Glutamatergic neuron (in vitro differentiated cells): ENCODE results near the gene CRISP2. TPM values are rescaled to one million over a fixed set of nuclear protein-coding genes. Genes with fewer than 3 reads are reported as not detected.

Experiments used
- DNase-seq: peaks from one replicate; pipeline ENCODE4 v3.0.0; 2022
- H3K27ac Mint-ChIP-seq: one replicate; pipeline ENCODE4 v1.8.0; 2020; ENCODE audit warnings: mild to moderate bottlenecking, mixed read lengths, inconsistent platforms; ENCODE audit not compliant: unreplicated experiment
- H3K27me3 Mint-ChIP-seq: one replicate; pipeline ENCODE4 v1.8.0; 2020; ENCODE audit warnings: mild to moderate bottlenecking, moderate library complexity, mixed read lengths, inconsistent platforms; ENCODE audit not compliant: unreplicated experiment
- H3K36me3 Mint-ChIP-seq: one replicate; pipeline ENCODE4 v1.8.0; 2020; ENCODE audit warnings: mild to moderate bottlenecking, mixed read lengths, inconsistent platforms; ENCODE audit not compliant: unreplicated experiment
- H3K4me1 Mint-ChIP-seq: one replicate; pipeline ENCODE4 v1.8.0; 2020; ENCODE audit warnings: mild to moderate bottlenecking, low read depth, mixed read lengths, inconsistent platforms; ENCODE audit not compliant: unreplicated experiment
- H3K4me3 Mint-ChIP-seq: one replicate; pipeline ENCODE4 v1.8.0; 2020; ENCODE audit warnings: mild to moderate bottlenecking, mixed read lengths, inconsistent platforms; ENCODE audit not compliant: unreplicated experiment
- H3K9me3 Mint-ChIP-seq: one replicate; pipeline ENCODE4 v1.8.0; 2020; ENCODE audit warnings: mild to moderate bottlenecking, moderate library complexity, mixed read lengths, inconsistent platforms; ENCODE audit not compliant: unreplicated experiment
- CTCF ChIP-seq: fragments of 200-600 bp; sonication (generic); IDR thresholded peaks from one replicate; pipeline ENCODE4 v1.5.0; 2021; ENCODE audit not compliant: partially characterized antibody, unreplicated experiment
- total RNA-seq: library from RNA; stranded (reverse); fragmentation: NEBNext Ultra II Directional; extraction: Animal tissue kit (Norgen Biotek cat#: 25700); gene quantifications from one replicate; pipeline ENCODE4 v1.2.1, GENCODE V29; 2021; ENCODE audit not compliant: unreplicated experiment

The CRISP2 gene
- total RNA-seq, 1 donor from 2014 or later, result not detected

GRCh38 chr6:49649988-49650387 is 63.4 kb downstream of the CRISP2 start:
- Mint-ChIP-seq H3K27ac (no peak overlapping the region), H3K36me3 (no peaks in the 10 kb centered on the region), H3K4me3 (no peak overlapping the region), H3K9me3 (no peaks in the 10 kb centered on the region), H3K4me1 (no peaks in the 10 kb centered on the region), H3K27me3 (no peaks in the 10 kb centered on the region)
- TF ChIP-seq CTCF, result no peak
- no peak for DNase-seq

GRCh38 chr6:49648036-49648435 is 65.3 kb downstream of the CRISP2 start:
- Mint-ChIP-seq H3K27ac (no peak overlapping the region), H3K4me3 (no peak overlapping the region), H3K9me3 (no peaks in the 10 kb centered on the region), H3K27me3 (no peaks in the 10 kb centered on the region), H3K36me3 (no peaks in the 10 kb centered on the region), H3K4me1 (no peaks in the 10 kb centered on the region)
- DNase-seq, result no peak
- no peak for TF ChIP-seq CTCF

GRCh38 chr6:49647476-49647875 is 65.9 kb downstream of the CRISP2 start:
- no peaks in the 10 kb centered on the region for H3K36me3 Mint-ChIP-seq
- H3K27me3 Mint-ChIP-seq, result no peaks in the 10 kb centered on the region
- H3K27ac Mint-ChIP-seq, result no peak overlapping the region
- H3K9me3 Mint-ChIP-seq, result no peaks in the 10 kb centered on the region
- no peak overlapping the region for H3K4me3 Mint-ChIP-seq
- DNase-seq, result no peak
- TF ChIP-seq CTCF, result no peak
- H3K4me1 Mint-ChIP-seq, result no peaks in the 10 kb centered on the region

- no peaks in the 10 kb centered on the region for H3K4me1 Mint-ChIP-seq
Observed at GRCh38 chr6:49646942-49647341, 66.4 kb downstream of the CRISP2 start.

More at GRCh38 chr6:49646942-49647341, 66.4 kb downstream of the CRISP2 start:
- Mint-ChIP-seq H3K9me3 (no peaks in the 10 kb centered on the region), H3K27ac (no peak overlapping the region), H3K4me3 (no peak overlapping the region), H3K36me3 (no peaks in the 10 kb centered on the region), H3K27me3 (no peaks in the 10 kb centered on the region)
- no peak for TF ChIP-seq CTCF
- no peak for DNase-seq
